CD4-positive, alpha-beta T cell treated with Interleukin-1 beta for 1 hour (primary cell): ENCODE measurements around the gene SCAI.
"Not testable (repeated sequence)": the region's sequence is repeated elsewhere in the genome, so short reads cannot be mapped to it uniquely, and the experiment has no call there.

Experiments
- DNase-seq, 2 donors: peaks; one replicate each; pipeline ENCODE4 v3.0.0-alpha.2; 2020 to 2022

The SCAI gene

GRCh38 chr9:125143377-125144090 is at the start of gene SCAI:
Gene SCAI (minus strand): TSS chr9:125143528. CDS start chr9:125143437, 91 bp downstream.
- DNase-seq = peak; percentile 99

- no peak for DNase-seq
Measured at GRCh38 chr9:125190361-125190801, 47.1 kb upstream of the SCAI start.

- peak; percentile 97 for DNase-seq
Measured at GRCh38 chr9:125189361-125190289, 46.3 kb upstream of the SCAI start, which contains the start of gene PPP6C. Gene PPP6C (minus strand): TSS chr9:125189803. CDS start chr9:125189718, 85 bp downstream.

GRCh38 chr9:125189011-125189360 is 45.7 kb upstream of the SCAI start:
- peak; percentile 14 to 33 for DNase-seq

DNA sequence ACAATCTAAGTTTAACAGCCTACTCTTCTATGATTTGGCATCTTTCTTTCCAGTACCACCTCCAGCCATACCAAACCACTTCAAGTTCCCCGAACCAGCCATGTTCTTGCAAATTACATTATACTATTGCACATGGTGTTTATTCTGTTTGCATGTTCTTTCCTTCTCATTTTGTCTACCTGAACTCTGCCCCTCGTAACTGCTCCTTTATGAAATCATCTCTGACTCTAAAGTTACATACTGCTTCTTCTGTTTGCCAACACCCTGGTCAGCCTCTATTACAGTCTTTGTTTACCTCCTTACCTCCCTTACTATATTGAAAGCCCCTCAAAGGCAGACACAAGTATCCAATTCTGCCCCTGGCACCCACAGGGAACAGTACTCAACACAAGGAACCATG is 40.2 kb upstream of the SCAI start:
- DNase-seq = no peak

GRCh38 chr9:125183054-125183453 is 39.7 kb upstream of the SCAI start:
- no peak for DNase-seq

DNA sequence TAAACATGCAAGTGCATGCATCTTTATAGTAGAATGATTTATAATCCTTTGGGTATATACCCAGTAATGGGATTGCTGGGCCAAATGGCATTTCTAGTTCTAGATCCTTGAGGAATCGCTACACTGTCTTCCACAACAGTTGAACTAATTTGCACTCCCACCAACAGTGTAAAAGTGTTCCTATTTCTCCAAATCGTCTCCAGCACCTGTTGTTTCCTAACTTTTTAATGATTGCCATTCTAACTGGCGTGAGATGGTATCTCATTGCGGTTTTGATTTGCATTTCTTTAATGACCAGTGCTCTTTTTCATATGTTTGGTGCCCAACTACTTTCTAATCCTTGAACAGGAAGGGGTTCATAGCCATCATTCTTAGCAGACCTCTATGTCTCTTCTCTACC is 38.4 kb upstream of the SCAI start:
- not testable (repeated sequence) for DNase-seq

DNA sequence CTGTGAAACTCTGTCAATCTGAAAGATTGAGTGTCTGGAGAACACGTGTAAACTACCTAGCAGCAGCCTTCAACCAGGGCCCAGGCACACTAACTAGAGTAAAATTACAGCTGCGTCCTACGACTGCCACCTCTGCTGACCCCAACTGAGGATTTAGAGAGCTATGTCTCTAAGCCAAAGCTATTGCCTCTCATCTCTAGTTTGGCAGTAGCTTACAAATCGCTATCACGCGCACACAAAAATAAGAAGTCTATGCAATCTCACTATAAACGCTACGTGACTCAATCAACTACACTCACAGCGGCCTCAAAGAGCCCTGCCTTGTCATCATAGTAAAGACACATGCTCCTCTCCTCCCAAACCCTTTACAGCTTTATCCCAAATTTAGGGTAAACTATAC is 37.5 kb upstream of the SCAI start:
- DNase-seq = no peak

- not testable (repeated sequence) for DNase-seq
Measured at GRCh38 chr9:125179776-125180175, 36.4 kb upstream of the SCAI start.

- DNase-seq = no peak
Measured at GRCh38 chr9:125177888-125178287, 34.6 kb upstream of the SCAI start.

DNA sequence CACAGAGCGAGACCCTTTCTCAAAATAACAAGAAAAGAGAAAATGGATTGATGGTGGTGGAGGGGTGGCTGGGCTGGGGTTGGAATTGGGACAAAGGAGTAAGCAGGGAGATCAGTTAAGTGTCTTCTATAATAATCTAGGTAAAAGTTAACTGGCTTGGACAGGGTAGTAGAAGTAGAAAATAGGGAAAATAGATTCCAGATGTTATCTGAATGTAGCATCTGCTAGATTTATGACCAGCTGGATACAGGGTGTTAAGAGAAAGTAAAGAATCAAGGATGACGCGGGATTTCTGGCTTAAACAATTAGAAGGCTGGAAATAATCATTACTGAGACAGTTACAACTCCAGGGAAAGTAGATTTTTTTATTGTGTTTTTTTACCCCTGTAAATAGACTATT is 33.3 kb upstream of the SCAI start:
- DNase-seq = no peak

DNA sequence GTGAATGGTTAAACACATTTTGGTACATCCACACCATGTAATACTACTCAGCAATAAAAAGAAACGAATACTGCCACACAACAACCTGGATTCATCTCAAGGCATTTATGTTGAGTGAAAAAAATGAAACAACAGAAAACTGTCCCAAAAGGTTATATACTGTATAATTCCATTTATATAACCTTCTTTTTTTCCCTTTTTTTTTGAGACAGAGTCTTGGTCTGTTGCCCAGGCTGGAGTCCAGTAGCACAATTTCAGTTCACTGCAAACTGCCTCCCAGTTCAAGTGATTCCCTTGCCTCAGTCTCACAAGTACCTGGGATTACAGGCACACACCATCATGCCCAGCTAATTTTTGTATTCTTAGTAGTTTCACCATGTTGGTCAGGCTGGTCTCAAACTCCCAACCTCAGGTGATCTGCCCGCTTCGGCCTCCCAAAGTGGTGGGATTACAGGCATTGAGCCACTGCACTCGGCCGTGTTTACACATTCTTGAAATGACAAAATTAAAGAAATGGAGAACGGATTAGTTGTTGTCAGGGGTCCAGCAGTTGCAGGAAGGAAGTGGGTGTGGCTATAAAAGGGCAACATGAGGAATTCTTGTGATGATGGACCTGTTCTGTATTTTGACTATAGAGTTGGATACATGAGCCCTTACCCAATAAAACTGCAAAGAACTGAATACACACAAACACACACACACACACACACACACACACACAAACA is 28.9 kb upstream of the SCAI start:
- no peak for DNase-seq

DNA sequence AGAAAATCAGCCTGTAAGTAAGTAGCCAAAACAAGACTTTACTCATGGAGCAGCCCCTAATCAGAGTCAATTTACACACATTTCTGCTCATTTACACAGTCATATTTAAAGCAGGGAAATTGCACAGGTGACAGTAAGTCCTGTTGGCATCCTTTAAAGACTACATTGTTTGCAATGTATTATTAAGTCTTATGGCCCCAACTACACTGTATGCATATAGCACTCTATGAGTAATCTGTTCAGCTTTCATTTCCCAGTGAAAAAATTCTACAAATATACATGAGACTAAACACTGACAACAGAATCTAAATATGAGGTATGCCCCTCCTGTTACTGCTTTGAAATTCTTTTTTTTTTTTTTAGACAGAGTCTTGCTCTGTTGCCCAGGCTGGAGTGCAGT is 26.6 kb upstream of the SCAI start:
- no peak for DNase-seq

DNA sequence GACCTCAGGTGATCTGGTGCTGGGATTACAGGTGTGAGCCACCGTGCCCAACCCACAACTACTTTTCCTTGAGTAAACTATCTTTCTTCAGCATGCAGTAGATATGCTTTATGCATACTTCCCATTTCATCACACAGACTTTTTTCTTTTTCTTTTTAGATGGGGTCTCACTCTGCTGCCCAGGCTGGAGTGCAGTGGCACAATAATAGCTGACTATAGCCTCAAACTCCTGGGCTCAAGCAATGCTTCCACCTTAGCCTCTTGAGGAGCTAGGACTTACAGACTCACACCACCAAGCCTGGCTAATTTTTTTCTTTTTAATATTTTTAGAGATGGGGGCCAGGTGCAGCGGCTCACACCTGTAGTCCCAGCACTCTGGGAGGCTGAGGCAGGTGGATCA is 23.4 kb upstream of the SCAI start:
- no peak for DNase-seq

DNA sequence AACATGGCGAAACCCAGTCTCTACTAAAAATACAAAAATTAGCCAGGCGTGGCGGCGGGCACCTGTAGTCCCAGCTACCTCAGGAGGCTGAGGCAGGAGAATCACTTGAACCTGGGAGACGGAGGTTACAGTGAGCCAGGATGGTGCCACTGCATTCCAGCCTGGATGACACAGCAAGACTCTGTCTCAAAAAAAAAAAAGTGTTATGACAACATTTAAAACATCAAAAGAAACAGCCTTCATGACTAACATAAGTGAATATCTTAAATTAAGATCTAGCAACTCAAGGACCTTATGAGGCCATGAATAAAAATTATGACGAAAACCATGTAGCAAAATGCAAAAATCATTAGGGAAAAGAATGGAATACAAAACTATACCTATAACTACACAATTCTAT is 19.6 kb upstream of the SCAI start:
- not testable (repeated sequence) for DNase-seq

DNA sequence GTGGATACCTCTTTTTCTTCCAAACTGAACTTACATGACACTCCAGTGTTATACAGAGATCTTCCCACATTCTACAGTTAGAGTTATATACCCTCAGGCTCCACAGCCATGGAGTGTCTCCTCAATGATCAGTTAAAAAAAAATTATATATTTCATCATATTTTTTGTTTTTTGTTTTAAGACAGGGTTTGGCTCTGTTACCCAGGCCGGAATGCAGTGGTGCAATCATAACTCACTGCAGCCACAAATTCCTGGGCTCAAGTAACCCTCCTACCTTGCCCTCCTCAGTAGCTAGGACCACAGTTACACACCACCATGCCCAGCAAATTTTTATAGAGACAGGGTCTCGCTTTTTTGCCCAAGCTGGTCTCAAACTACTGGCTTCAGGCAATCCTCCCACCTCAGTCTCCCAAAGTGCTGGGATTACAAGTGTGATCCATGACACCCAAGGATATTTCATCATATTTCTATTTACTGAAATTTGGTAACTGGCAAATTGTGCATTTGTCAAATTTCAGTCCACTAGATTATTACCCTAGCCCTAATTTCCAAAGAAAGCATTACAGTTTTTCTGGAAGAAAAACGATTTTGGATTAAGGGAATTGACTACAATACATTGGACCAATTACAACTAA is 18.1 kb upstream of the SCAI start:
- no peak for DNase-seq

- no peak for DNase-seq
Measured at GRCh38 chr9:125160750-125161149, 17.4 kb upstream of the SCAI start.

DNA sequence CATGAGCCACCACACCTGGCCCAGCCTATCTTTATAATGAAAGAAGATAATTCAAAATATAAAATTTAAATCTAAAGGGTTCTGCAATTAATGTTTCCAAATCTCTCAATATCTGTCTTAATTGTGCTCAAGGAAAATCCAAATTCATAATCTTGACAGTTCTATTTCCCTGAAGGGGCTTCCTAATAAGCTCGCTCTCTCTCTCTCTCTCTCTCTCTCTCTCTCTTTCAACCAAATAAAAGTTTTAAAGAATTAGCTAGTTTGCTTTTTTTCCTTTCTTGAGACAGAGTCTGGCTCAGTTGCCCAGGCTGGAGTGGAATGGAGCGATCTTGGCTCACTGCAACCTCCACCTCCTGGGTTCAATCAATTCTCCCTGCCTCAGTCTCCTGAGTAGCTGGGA is 13.2 kb upstream of the SCAI start:
- DNase-seq = no peak

DNA sequence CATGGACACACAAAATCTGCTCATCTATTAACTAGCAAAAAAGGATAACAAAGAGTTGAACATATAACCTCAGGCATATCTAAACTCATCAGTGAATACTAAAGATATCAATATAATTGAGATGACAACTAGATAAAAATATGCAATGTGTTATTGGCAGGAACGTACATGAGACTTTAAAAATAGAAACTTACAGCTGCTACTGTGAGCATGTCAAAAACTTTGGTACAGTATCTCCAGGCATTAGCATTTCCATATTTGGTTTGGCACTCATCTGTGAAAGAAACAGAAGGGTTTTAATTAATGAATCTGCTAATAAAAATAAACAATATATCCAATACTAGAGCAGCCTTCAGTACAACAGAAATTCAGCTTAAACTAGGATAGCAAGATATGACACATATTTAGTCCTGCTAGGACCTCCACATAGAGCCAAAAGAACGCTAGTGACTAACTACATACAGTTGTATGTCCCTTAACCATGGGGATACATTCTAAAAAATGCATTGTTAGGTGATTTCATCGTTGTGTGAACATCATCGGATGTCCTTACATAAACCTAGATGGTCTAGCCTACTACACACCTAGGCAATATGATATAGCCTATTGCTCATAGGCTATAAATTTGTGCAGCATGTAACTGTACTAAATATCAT is 10.5 kb upstream of the SCAI start:
- DNase-seq = no peak

DNA sequence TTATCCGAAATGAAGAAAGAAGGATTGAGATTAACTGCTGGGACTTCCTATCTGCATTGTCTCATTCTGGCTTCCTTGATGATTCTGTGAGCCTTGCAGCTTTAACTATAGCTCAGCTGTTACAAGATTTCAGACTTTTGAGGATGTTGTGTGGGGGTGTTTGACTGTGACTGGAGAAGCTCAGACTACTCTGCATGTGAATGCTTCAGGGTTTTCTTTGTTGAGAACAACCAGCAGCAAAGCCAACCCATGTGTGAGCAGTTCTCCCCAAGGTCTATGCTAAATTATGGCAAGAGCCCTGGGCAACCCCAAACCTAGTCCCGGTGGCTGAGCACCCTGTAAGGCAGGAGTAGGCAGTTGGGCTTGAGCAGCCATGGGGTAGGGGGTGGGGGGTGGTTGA is 8.4 kb upstream of the SCAI start:
- no peak for DNase-seq

- no peak for DNase-seq
Measured at GRCh38 chr9:125150349-125151245, 7.3 kb upstream of the SCAI start.
